HG02623 (cell line): ENCODE data around the gene KIAA0513.

Experiments
- ATAC-seq: cut with Tn5 transposase; IDR thresholded peaks from one replicate; pipeline ENCODE4 v1.9.1; 2021; ENCODE audit warnings: moderate library complexity; ENCODE audit not compliant: unreplicated experiment

KIAA0513 gene

DNA sequence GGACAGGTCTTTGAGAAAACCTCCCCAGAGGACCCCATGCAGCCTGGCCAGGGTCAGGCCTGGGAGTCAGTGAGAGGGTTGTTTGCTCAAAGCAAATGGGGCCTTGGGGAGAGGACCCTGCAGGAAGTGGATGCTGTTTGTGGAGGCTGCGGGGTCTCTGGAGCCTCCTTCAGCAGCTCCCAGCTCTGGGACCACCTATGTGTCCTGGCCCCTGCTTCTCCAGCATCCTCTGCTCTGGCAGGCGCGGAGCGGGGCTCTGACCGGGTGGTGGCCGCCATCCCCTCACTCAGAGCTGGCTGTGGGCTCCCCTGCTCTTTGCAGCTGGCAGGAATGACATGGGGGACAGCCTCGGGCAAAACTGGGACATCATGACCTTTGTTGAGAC, 114.5 kb downstream of the KIAA0513 start:
- ATAC-seq: no peak

DNA sequence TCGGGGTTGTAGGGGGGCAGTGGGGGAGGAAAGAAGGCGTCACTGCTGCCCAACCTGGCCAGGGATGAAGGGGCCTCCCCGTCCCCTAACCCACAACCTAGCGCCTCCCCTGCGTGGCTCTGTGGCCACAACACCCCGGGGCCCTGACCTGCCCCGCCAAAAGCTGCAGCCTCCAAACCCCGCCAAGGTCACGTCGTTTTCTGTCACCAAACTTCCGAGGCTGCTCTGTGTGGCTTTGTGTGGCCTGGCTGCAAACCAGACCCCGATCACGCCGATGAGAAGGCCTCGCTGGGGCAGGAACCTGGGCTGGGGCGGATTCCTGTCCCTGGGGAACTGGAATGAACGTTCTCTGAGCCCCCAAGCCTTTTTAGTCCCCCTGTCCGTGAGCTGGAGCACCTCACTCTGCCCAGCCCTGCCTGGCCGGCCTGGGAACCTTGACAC, 115.2 kb downstream of the KIAA0513 start:
- no peak for ATAC-seq
